Measurements from ENCODE around the gene RFX7.

RFX7 gene

DNA sequence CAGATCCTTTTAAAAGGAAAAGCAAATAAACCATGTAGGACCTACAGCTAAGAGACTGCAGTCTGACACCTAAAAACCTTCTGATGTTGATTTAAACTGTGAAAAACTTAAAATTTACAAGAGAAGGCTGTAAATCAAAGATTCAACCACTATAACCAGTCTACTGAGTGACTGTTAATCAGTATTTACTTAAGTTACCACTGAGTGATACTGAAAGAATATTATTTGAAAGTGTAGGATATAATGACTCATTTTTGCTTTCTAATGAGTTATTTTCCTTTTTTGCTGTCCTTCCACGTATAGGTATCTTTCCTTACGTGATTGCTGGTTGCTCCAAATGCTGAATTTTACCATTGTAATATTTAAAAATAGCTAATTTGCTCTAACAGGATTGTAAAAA lies 44.6 kb downstream of the RFX7 start:
- TF ChIP-seq GATA3 (IDR thresholded peaks at IDR 0.05; ENCODE audit: low read depth, low read length) (no peak), GATA2 (IDR thresholded peaks at IDR 0.05; ENCODE audit: low read depth, low read length) (no peak)

DNA sequence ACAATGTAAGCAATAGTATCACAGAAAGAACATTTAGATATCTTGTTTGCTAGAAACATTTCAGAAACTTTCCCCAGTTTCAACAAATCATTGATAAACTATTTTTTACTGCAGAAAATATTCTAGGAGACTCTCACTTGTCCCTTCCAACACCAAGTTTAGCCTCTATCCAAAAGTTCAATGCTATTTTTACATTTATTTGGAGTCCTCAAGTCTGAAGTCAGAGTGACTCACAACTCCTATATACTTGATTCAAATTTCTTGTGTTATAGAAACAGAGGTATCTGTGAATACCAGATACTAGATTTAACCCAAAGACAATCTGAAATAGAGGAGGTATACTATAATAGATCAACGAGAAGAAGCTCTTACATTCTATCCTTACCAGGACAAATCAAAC lies 49.6 kb downstream of the RFX7 start:
- no peak for TF ChIP-seq GATA2 (IDR thresholded peaks at IDR 0.05; ENCODE audit: low read depth, low read length)
- TF ChIP-seq GATA3 (IDR thresholded peaks at IDR 0.05; ENCODE audit: low read depth, low read length), result no peak

DNA sequence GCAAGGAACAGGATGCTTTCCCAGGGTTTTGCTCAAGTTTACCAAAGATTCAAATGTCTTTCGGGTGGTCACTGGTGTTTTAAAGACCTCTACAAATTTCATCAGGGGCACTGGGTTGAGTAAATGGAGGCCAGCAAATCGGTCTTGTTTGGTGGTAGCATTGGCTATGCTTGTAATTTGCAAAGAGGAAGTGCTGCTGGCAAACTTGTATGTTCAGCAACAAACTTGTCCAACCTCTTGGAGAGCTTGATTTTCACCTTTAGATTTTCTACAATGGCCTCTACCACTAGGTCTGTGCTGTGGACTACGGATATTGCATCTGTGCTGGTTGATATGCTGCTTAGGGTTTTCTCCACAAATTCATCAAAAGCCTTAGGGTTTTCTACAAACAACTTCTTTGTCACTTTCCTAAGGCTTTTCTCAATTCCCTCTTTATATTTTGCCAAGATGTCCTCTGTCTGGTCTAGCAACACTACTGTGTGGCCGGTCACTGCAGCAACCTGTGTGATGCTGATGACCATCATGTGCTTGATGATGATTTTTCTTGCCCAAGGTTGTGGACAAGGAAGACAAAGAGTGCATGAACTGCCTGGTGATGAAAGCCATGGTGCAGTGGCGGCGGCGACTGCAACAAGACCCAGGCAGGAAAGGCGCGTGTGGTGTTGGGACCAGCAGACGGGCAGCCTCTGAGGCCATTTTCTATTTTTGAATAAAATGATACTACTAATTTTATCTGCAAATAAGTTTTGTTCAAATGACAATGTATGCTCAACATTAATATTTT lies 50.8 kb downstream of the RFX7 start:
- no peak for TF ChIP-seq GATA3 (IDR thresholded peaks at IDR 0.05; ENCODE audit: low read depth, low read length)
- TF ChIP-seq GATA2 (IDR thresholded peaks at IDR 0.05; ENCODE audit: low read depth, low read length), result no peak

DNA sequence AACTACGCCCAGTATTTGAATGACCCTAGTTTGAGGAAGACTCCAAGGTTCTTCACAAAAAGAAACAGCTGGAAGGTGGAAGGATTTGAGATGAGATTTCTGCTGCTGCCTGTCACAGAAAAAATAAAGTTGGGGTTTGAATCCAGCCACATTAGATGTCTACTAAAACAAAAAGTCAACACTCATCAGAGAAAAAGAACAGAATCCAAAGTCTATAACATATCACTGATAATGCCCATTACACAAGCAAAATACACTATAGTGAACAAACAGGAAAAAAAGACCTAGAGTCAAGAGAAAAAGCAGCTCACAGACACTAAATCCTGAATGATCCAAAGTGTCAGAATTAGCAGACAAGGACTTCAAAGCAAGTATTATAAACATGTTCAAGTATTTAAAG lies 56.0 kb downstream of the RFX7 start:
- no peak for TF ChIP-seq GATA2 (IDR thresholded peaks at IDR 0.05; ENCODE audit: low read depth, low read length)
- no peak for TF ChIP-seq GATA3 (IDR thresholded peaks at IDR 0.05; ENCODE audit: low read depth, low read length)

DNA sequence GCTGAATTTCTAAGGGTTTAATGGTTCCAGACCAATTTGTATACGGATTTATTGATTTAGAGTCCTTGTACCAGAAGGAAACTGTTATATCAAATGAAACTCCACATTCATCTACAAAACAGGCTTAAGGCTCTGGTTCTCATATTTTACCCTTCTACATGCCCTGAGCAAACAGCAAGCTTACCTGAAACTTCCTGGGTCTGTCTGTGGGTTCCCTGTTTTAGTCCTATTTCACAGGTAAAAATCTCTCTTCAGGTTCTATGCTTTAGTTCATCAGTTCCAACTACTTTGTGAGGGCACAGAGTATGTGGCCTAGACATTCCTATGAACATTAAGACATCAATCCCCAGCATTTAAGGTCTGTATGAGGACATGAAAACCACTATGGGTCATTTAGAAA lies 57.7 kb downstream of the RFX7 start:
- TF ChIP-seq GATA2 (IDR thresholded peaks at IDR 0.05; ENCODE audit: low read depth, low read length), result no peak
- TF ChIP-seq GATA3 (IDR thresholded peaks at IDR 0.05; ENCODE audit: low read depth, low read length), result no peak

DNA sequence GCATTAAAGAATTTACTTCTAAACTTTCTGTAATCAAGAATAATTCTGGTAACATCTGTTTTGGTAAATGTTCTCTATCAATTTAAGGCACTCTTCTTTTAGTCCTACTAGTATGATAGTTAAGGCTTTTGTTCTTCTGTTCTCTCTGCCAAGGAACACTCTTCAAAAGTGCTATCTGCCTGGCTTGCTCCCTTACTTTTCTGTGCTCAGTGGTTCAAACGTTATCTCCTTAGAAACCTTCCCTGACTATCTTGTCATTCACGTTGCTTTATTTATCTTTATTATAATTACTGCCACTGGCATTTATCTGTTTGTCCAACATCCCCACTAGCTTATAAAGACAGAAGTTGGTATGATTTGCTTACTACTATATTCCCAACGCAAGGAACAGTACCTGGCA lies 59.2 kb downstream of the RFX7 start:
- TF ChIP-seq GATA2 (IDR thresholded peaks at IDR 0.05; ENCODE audit: low read depth, low read length), result no peak

DNA sequence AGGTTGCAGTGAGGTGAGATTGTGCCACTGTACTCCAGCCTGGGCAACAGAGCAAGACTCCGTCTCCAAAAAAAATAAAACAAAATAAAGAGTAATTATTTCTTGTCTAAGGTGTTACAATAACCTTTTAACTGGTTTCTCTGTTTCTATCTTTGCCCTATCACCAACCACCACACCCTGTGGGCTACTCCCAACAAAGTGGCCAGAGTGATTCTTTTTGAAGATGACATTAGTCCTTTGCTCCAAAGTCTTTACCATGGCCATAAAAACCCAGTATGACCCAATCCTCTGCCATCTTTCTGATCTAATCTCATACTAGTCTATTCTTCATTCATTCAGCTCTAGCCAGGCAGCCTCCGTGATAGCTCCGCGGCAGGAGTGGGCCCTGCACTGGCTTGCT lies 62.8 kb downstream of the RFX7 start:
- TF ChIP-seq GATA3 (IDR thresholded peaks at IDR 0.05; ENCODE audit: low read depth, low read length) (no peak), GATA2 (IDR thresholded peaks at IDR 0.05; ENCODE audit: low read depth, low read length) (no peak)

DNA sequence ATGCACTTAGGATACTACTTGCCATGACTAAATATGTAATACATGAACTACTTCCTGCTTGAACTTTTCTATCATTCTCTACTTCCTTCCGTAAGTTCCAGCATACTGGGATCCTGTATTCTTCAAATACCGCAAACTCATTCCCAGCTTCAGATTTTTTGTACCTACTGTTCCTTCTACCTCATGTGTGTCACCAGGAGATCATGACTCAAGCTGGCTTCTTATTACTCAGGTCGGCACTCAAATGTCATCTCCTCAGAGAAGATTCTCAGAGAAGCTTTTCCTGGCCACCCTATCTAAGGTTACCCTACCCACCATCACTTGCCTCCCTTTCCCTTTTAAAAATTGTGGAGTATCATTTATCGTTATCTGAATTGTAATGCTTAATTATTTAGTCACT lies 66.7 kb downstream of the RFX7 start:
- no peak for TF ChIP-seq GATA2 (IDR thresholded peaks at IDR 0.05; ENCODE audit: low read depth, low read length)
- TF ChIP-seq GATA3 (IDR thresholded peaks at IDR 0.05; ENCODE audit: low read depth, low read length), result no peak

DNA sequence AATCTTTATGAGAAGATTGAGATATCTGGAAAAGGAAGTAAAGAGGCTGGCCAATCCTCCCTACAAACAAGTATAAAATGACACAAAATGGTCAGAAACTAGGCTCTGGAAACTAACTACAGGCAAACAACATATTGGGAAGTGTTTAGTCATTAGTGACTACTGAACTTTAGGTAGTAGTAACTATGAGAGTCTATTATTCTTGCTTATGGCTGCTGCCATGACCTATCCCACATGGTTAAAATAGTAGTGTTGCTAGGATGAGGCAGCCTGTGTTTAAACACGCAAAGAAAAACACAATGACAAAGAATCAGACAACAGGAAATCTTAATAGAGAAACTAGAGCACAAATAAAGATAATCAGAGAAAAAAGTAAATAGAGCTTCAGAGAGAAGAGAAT lies 67.9 kb downstream of the RFX7 start:
- no peak for TF ChIP-seq GATA3 (IDR thresholded peaks at IDR 0.05; ENCODE audit: low read depth, low read length)
- TF ChIP-seq GATA2 (IDR thresholded peaks at IDR 0.05; ENCODE audit: low read depth, low read length), result no peak

DNA sequence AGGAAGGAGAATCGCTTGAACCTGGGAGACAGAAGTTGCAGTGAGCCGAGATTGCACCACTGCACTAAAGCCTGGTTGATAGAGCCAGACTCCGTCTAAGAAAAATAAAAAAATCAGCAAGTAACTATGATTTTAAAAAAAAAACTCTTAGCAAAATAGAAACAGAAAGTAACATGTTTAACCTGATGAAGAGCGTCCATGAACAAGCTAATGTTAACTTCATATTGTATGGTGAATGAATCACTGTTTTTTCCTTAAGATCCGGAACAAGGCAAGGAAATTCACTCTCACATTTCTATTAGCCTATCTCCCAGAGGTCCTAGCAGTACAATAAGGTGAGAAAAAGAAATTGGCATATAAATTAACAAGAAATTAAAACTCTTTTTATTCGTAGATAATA lies 69.0 kb downstream of the RFX7 start:
- TF ChIP-seq GATA2 (IDR thresholded peaks at IDR 0.05; ENCODE audit: low read depth, low read length), result no peak
- TF ChIP-seq GATA3 (IDR thresholded peaks at IDR 0.05; ENCODE audit: low read depth, low read length), result no peak

DNA sequence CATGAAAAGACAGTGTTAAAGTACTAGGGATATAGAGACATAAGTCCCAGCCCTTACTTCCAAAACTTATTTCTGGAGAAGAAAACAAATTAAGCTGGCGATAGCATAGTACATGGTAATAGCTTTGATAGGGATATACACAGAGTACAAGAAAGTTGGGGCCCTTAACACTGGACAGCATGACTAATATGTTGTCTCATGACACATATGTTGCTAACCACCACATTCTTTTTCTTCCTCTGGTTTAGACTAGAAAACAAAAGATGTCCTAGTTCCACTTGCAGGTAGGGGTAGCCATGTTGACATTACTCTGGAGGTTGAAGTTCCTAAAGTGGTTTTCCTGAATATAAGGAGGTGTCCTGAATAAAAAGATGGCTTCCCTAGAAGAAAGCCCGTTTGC lies 75.3 kb downstream of the RFX7 start:
- TF ChIP-seq GATA2 (IDR thresholded peaks at IDR 0.05; ENCODE audit: low read depth, low read length) (no peak), GATA3 (IDR thresholded peaks at IDR 0.05; ENCODE audit: low read depth, low read length) (no peak)

DNA sequence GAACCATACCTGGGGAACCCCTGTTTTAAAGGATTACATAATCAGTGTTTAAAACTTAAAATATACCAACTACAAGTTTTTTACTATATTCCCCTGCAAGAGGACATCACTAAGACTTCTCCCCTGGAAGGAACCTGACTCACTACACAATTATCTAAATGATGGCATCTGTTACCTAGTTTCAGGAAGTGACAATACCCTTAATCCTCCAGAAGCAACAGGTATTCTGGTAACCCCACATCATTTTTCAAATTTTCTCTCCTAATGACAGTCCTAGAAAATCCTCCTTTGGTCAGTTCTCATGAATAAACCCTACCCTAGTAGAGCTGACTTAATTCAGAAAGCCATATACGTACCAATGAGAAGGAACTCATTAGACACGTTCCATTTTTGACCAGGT lies 78.4 kb downstream of the RFX7 start:
- no peak for TF ChIP-seq GATA3 (IDR thresholded peaks at IDR 0.05; ENCODE audit: low read depth, low read length)
- no peak for TF ChIP-seq GATA2 (IDR thresholded peaks at IDR 0.05; ENCODE audit: low read depth, low read length)

DNA sequence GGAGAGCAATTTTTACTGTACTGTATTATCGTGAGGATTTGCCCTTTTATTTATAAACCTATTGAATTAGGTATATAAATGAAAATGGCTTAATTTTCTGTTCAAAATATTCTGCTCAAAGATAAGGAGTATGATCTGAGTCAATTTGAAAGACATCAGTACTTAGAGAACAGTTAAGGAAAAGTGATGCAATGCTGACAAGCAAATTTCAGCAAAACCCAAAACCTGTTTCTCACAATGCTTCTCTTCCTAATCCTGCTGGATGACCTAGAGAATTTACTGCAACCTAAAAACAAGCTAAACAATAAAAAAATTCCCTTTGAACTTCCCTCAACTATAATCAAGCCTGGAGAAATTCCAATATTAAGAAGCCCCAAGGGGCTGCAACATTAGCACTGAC lies 82.7 kb downstream of the RFX7 start:
- TF ChIP-seq GATA3 (IDR thresholded peaks at IDR 0.05; ENCODE audit: low read depth, low read length) (no peak), GATA2 (IDR thresholded peaks at IDR 0.05; ENCODE audit: low read depth, low read length) (no peak)

DNA sequence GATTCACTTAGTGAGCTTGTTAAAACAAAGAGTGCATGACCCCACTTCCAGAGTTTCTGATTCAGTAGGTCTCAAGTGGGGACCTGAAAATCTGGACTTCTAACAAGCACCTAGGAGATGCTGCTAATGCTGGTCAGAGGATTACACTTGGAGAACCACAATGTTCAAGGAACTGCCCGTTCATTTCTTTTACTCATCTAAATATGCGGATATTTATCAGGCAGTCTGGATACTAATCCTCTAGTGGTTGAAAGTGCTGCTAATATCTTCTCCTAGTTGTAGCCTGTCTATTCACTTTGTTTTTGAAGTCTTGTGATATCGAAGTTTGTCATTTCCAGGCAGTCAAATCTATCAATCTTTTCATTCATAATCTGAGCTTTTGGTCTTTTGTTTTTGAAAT lies 86.8 kb downstream of the RFX7 start:
- TF ChIP-seq GATA3 (IDR thresholded peaks at IDR 0.05; ENCODE audit: low read depth, low read length) (no peak), GATA2 (IDR thresholded peaks at IDR 0.05; ENCODE audit: low read depth, low read length) (no peak)

DNA sequence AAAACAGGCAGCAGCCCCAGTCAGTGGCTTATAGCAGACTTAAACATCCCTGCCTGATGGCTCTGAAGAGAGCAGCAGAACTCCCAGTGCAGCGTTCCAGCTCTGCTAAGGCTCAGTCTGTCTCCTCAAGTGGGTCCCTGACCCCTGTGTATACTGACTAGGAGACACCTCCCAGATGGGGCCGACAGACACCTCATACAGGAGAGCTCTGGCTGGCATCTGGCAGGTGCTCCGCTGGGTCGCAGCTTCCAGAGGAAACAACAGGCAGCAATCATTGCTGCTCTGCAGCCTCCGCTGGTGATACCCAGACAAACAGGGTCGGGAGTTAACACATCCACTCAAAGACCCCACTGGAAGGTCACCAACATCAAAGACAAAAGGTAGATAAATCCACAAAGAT lies 93.5 kb downstream of the RFX7 start:
- TF ChIP-seq GATA3 (IDR thresholded peaks at IDR 0.05; ENCODE audit: low read depth, low read length) (no peak), GATA2 (IDR thresholded peaks at IDR 0.05; ENCODE audit: low read depth, low read length) (no peak)

DNA sequence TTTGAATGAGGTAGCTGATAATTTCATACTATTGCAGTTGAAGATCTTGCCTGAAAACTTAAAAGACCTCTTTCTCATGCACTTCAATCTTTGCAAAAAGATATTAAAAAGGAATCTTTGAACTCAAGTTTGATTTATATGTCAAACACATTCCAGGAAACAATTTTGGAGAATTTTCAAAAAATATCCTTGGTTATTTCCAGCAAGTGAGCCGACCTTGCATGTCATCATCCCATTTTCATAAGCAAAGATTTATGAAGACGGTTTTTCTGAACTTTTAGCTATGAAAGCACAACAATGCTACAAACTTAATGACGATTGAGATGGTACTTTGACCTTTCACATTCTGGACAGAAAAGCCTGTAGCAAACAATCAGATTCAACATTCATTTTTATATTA lies 95.6 kb downstream of the RFX7 start:
- TF ChIP-seq GATA2 (IDR thresholded peaks at IDR 0.05; ENCODE audit: low read depth, low read length), result no peak
- no peak for TF ChIP-seq GATA3 (IDR thresholded peaks at IDR 0.05; ENCODE audit: low read depth, low read length)

Measured in SH-SY5Y (cell line).